Smooth muscle cell (in vitro differentiated cells): ENCODE measurements around the gene AJM1. TPM values are rescaled to one million over a fixed set of nuclear protein-coding genes. Genes with fewer than 3 reads are reported as not detected.
A peak's percentile ranks its signal among the peaks of the same experiment; 100 is the strongest.

Experiments used
- DNase-seq: peaks from one replicate; lab custom pipeline; 2025; ENCODE audit not compliant: unreplicated experiment; lab: John Stamatoyannopoulos, UW
- H2AFZ ChIP-seq: fragments of 200-600 bp; sonication (generic); 2 replicates; pipeline ENCODE4 v1.6.0; 2016; ENCODE audit warnings: antibody characterized with exemption, low read depth, mild to moderate bottlenecking
- H3F3A ChIP-seq: fragments of 200-600 bp; sonication (generic); 2 replicates; pipeline ENCODE4 v1.6.0; 2017; ENCODE audit warnings: antibody characterized with exemption, low read depth
- H3K27ac ChIP-seq: fragments of 200-600 bp; sonication (generic); 2 replicates; pipeline ENCODE4 v1.5.1; 2016; ENCODE audit warnings: low read depth, mild to moderate bottlenecking
- H3K27me3 ChIP-seq: fragments of 200-600 bp; sonication (generic); 2 replicates; pipeline ENCODE4 v1.6.1; 2016; ENCODE audit warnings: low read depth, mild to moderate bottlenecking
- H3K36me3 ChIP-seq: fragments of 200-600 bp; sonication (generic); 2 replicates; pipeline ENCODE4 v1.5.1; 2016; ENCODE audit warnings: low read depth
- H3K4me1 ChIP-seq: fragments of 200-600 bp; sonication (generic); 2 replicates; pipeline ENCODE4 v1.5.1; 2016; ENCODE audit warnings: low read depth
- H3K4me2 ChIP-seq: fragments of 200-600 bp; sonication (generic); 2 replicates; pipeline ENCODE4 v1.6.0; 2016; ENCODE audit warnings: mild to moderate bottlenecking
- H3K4me3 ChIP-seq: fragments of 200-600 bp; sonication (generic); 2 replicates; pipeline ENCODE4 v1.5.1; 2016; ENCODE audit warnings: mild to moderate bottlenecking
- H3K79me2 ChIP-seq: fragments of 200-600 bp; sonication (generic); 2 replicates; pipeline ENCODE4 v1.6.0; 2016; ENCODE audit warnings: low read depth, mild to moderate bottlenecking
- H3K9ac ChIP-seq: fragments of 200-600 bp; sonication (generic); 2 replicates; pipeline ENCODE4 v1.6.0; 2016; ENCODE audit warnings: low read depth
- H3K9me3 ChIP-seq: fragments of 200-600 bp; sonication (generic); replicated peaks from 2 replicates; pipeline ENCODE4 v1.5.1; 2016; ENCODE audit warnings: low read depth
- H4K20me1 ChIP-seq: fragments of 200-600 bp; sonication (generic); 2 replicates; pipeline ENCODE4 v1.6.0; 2016; ENCODE audit warnings: low read depth
- WGBS: methylation state at CpG from one replicate; pipeline ENCODE4 v1.1.7; 2016; ENCODE audit warnings: low lambda C conversion rate; 5-methylcytosine and 5-hydroxymethylcytosine counted together
- polyA plus RNA-seq: library from polyadenylated mRNA; unstranded; fragments of >200 nt; fragmentation: Nextera tagmentation; extraction: Ambion mirVana; gene quantifications from 2 replicates; pipeline ENCODE4 v1.2.1, GENCODE V29; 2016
- total RNA-seq: library from RNA; depleted of rRNA; stranded (reverse); fragments of >200 nt; gene quantifications from 2 replicates; pipeline ENCODE4 v1.2.3, GENCODE V29; 2014
- TF ChIP-seq, protein P1 (sequence below): fragments of 200-600 bp; sonication (generic); IDR thresholded peaks from 2 replicates; pipeline ENCODE4 v1.5.1; 2017; ENCODE audit warnings: borderline replicate concordance, mild to moderate bottlenecking, antibody characterized with exemption; ENCODE audit not compliant: insufficient read depth, poor library complexity, severe bottlenecking

AJM1 gene
- total and polyA plus RNA-seq, 2 experiments from 2014 or later: 1.8 to 2.9 TPM

- H4K20me1 ChIP-seq: peaks cover 26% of the 10 kb centered on the region
- TF ChIP-seq, protein P1, sequence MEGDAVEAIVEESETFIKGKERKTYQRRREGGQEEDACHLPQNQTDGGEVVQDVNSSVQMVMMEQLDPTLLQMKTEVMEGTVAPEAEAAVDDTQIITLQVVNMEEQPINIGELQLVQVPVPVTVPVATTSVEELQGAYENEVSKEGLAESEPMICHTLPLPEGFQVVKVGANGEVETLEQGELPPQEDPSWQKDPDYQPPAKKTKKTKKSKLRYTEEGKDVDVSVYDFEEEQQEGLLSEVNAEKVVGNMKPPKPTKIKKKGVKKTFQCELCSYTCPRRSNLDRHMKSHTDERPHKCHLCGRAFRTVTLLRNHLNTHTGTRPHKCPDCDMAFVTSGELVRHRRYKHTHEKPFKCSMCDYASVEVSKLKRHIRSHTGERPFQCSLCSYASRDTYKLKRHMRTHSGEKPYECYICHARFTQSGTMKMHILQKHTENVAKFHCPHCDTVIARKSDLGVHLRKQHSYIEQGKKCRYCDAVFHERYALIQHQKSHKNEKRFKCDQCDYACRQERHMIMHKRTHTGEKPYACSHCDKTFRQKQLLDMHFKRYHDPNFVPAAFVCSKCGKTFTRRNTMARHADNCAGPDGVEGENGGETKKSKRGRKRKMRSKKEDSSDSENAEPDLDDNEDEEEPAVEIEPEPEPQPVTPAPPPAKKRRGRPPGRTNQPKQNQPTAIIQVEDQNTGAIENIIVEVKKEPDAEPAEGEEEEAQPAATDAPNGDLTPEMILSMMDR: no peak
- no peak overlapping the region for H2AFZ ChIP-seq
- no peaks in the 10 kb centered on the region for H3K9me3 ChIP-seq
- no peaks in the 10 kb centered on the region for H3K36me3 ChIP-seq
- H3K4me1 ChIP-seq: peaks cover 27% of the 10 kb centered on the region
- no peak overlapping the region for H3K27ac ChIP-seq
- H3K4me3 ChIP-seq: no peak overlapping the region
- H3K9ac ChIP-seq: no peak overlapping the region
- DNase-seq: no peak
- no peaks in the 10 kb centered on the region for H3K27me3 ChIP-seq
- no peak overlapping the region for H3K4me2 ChIP-seq
- H3K79me2 ChIP-seq: peaks cover 3% of the 10 kb centered on the region
- peaks cover 5% of the 10 kb centered on the region for H3F3A ChIP-seq
- 95% methylated on average over 33 of the region's 88 CpGs for WGBS
Observed at GRCh38 chr9:136844761-136845464, 2.6 kb downstream of the AJM1 start.

GRCh38 chr9:136845465-136846260 is 3.4 kb downstream of the AJM1 start:
- Histone ChIP-seq H3K4me3 (no peak overlapping the region), H3K4me2 (peak overlapping the region; percentile 51), H3F3A (peaks cover 5% of the 10 kb centered on the region), H3K79me2 (peaks cover 10% of the 10 kb centered on the region), H4K20me1 (peaks cover 26% of the 10 kb centered on the region), H3K27me3 (no peaks in the 10 kb centered on the region), H3K9ac (no peak overlapping the region), H3K4me1 (peaks cover 25% of the 10 kb centered on the region), H3K36me3 (no peaks in the 10 kb centered on the region), H3K9me3 (no peaks in the 10 kb centered on the region), H3K27ac (no peak overlapping the region), H2AFZ (no peak overlapping the region)
- WGBS: 83% methylated on average over 66 of the region's 102 CpGs
- no peak for DNase-seq
- TF ChIP-seq, protein P1: no peak

DNA sequence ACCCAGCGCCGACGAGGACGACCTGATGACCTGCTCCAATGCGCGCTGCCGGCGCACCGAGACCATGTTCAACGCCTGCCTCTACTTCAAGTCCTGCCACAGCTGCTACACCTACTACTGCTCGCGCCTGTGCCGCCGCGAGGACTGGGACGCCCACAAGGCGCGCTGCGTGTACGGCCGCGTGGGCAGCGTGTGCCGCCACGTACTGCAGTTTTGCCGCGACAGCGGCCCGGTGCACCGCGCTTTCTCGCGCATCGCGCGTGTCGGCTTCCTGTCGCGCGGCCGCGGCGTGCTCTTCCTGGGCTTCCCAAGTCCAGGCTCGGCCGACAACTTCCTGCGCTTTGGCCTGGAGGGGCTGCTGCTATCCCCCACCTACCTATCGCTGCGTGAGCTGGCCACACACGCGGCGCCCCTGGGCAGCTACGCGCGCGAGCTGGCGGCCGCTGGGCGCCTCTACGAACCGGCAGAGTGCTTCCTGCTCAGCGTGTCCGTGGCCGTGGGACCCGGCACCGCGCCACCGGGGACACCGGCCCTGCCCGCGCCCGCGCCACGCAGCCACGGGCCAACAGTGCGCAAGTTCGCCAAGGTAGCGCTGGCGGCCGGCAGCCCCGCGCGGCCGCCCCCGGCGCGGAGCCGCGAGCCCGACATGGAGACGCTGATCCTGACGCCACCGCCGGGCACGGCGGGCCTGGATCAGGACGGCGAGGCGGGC is 4.3 kb downstream of the AJM1 start:
- DNase-seq: no peak
- Histone ChIP-seq H3K4me3 (peak overlapping the region; percentile 93), H3F3A (peaks cover 5% of the 10 kb centered on the region), H3K9ac (no peak overlapping the region), H3K27ac (peak overlapping the region; percentile 86), H3K79me2 (peaks cover 14% of the 10 kb centered on the region), H4K20me1 (peaks cover 19% of the 10 kb centered on the region), H3K36me3 (no peaks in the 10 kb centered on the region), H3K4me2 (peak overlapping the region; percentile 100), H3K9me3 (no peaks in the 10 kb centered on the region), H2AFZ (no peak overlapping the region), H3K27me3 (no peaks in the 10 kb centered on the region), H3K4me1 (peaks cover 16% of the 10 kb centered on the region)
- 17% methylated on average over 94 of the region's 98 CpGs for WGBS
- TF ChIP-seq, protein P1: no peak
